ENCODE results near the gene SDHAF3.

SDHAF3 gene

GRCh38 chr7:97215556-97215955 lies 98.1 kb downstream of the SDHAF3 start:
- no peak overlapping the region for H3K4me3 ChIP-seq (ENCODE audit: low read depth, low read length)

- H3K4me3 ChIP-seq (ENCODE audit: low read depth, low read length), result no peak overlapping the region
Observed at GRCh38 chr7:97218767-97219166, 101.3 kb downstream of the SDHAF3 start.

GRCh38 chr7:97219237-97219636 lies 101.7 kb downstream of the SDHAF3 start:
- no peak overlapping the region for H3K4me3 ChIP-seq (ENCODE audit: low read depth, low read length)

- H3K4me3 ChIP-seq (ENCODE audit: low read depth, low read length), result no peak overlapping the region
Observed at GRCh38 chr7:97224316-97224715, 106.8 kb downstream of the SDHAF3 start.

GRCh38 chr7:97226541-97226940 lies 109.0 kb downstream of the SDHAF3 start:
- H3K4me3 ChIP-seq (ENCODE audit: low read depth, low read length), result no peak overlapping the region

Measured in iPS-11a (cell line).